HFFc6 (cell line): ENCODE results near the gene GHRHR. TPM values are rescaled to one million over a fixed set of nuclear protein-coding genes. Genes with fewer than 3 reads are reported as not detected.

Experiments
- DNase-seq: peaks from one replicate; pipeline ENCODE4 v3.0.0-alpha.2; 2018
- H3K27ac Mint-ChIP-seq: 2 replicates; pipeline ENCODE4 v1.8.0; 2020; ENCODE audit warnings: mild to moderate bottlenecking, mixed read lengths
- H3K27me3 Mint-ChIP-seq: 2 replicates; pipeline ENCODE4 v1.8.0; 2021; ENCODE audit warnings: mild to moderate bottlenecking, moderate library complexity, mixed read lengths; ENCODE audit not compliant: insufficient read depth
- H3K36me3 Mint-ChIP-seq: 2 replicates; pipeline ENCODE4 v1.8.0; 2021; ENCODE audit warnings: low read depth, mixed read lengths
- H3K4me1 Mint-ChIP-seq: 2 replicates; pipeline ENCODE4 v1.8.0; 2020; ENCODE audit warnings: low read depth, mixed read lengths
- H3K4me3 Mint-ChIP-seq: 2 replicates; pipeline ENCODE4 v1.8.0; 2020; ENCODE audit warnings: mild to moderate bottlenecking, moderate library complexity, mixed read lengths
- H3K9me3 Mint-ChIP-seq: 2 replicates; pipeline ENCODE4 v1.8.0; 2020; ENCODE audit warnings: mild to moderate bottlenecking, mixed read lengths
- CTCF ChIP-seq: fragments of 200-600 bp; sonication (generic); IDR thresholded peaks from 2 replicates; pipeline ENCODE4 v1.5.0; 2021; ENCODE audit warnings: antibody characterized with exemption, mild to moderate bottlenecking
- total RNA-seq, 6 experiments: library from RNA; stranded (reverse); fragmentation: NEBNext Ultra II Directional; extraction: Animal tissue kit (Norgen Biotek cat#: 25700); gene quantifications; 2 replicates in 1 of 6; 3 replicates in 5 of 6; pipeline ENCODE4 v1.2.3, GENCODE V29; 2021

GHRHR gene
- total RNA-seq, 6 experiments from 2014 or later: not detected

- peaks cover 21% of the 10 kb centered on the region for H3K27me3 Mint-ChIP-seq
- H3K36me3 Mint-ChIP-seq: no peaks in the 10 kb centered on the region
- peaks cover 4% of the 10 kb centered on the region; the same call in 1 of the 2 replicates for H3K4me1 Mint-ChIP-seq
- H3K9me3 Mint-ChIP-seq: no peaks in the 10 kb centered on the region
- no peak for DNase-seq
- no peak for TF ChIP-seq CTCF
- H3K27ac Mint-ChIP-seq: no peak overlapping the region
- no peak overlapping the region for H3K4me3 Mint-ChIP-seq
Observed at GRCh38 chr7:30986331-30986730, 22.6 kb downstream of the GHRHR start.

- Mint-ChIP-seq H3K36me3 (no peaks in the 10 kb centered on the region), H3K27me3 (peaks cover 22% of the 10 kb centered on the region), H3K4me3 (no peak overlapping the region), H3K27ac (no peak overlapping the region), H3K9me3 (no peaks in the 10 kb centered on the region), H3K4me1 (peaks cover 4% of the 10 kb centered on the region; the same call in 1 of the 2 replicates)
- TF ChIP-seq CTCF: no peak
- no peak for DNase-seq
Observed at GRCh38 chr7:30986738-30987137, 23.0 kb downstream of the GHRHR start.

GRCh38 chr7:30987178-30987577 lies 23.4 kb downstream of the GHRHR start:
- Mint-ChIP-seq H3K27ac (no peak overlapping the region), H3K4me3 (no peak overlapping the region), H3K4me1 (peaks cover 4% of the 10 kb centered on the region; the same call in 1 of the 2 replicates), H3K36me3 (no peaks in the 10 kb centered on the region), H3K9me3 (no peaks in the 10 kb centered on the region), H3K27me3 (peaks cover 27% of the 10 kb centered on the region)
- TF ChIP-seq CTCF: no peak
- DNase-seq: no peak

GRCh38 chr7:30987936-30988335 lies 24.2 kb downstream of the GHRHR start:
- Mint-ChIP-seq H3K4me1 (peaks cover 4% of the 10 kb centered on the region; the same call in 1 of the 2 replicates), H3K27ac (no peak overlapping the region), H3K27me3 (peaks cover 28% of the 10 kb centered on the region), H3K9me3 (no peaks in the 10 kb centered on the region), H3K36me3 (no peaks in the 10 kb centered on the region), H3K4me3 (no peak overlapping the region)
- no peak for TF ChIP-seq CTCF
- no peak for DNase-seq

GRCh38 chr7:30988351-30989005 lies 24.7 kb downstream of the GHRHR start:
- H3K27me3 Mint-ChIP-seq: peaks cover 32% of the 10 kb centered on the region
- no peak for DNase-seq
- no peak overlapping the region for H3K27ac Mint-ChIP-seq
- peaks cover 3% of the 10 kb centered on the region; the same call in 1 of the 2 replicates for H3K9me3 Mint-ChIP-seq
- no peak for TF ChIP-seq CTCF
- H3K4me1 Mint-ChIP-seq: peaks cover 2% of the 10 kb centered on the region; the same call in 1 of the 2 replicates
- H3K4me3 Mint-ChIP-seq: no peak overlapping the region
- H3K36me3 Mint-ChIP-seq: no peaks in the 10 kb centered on the region
